Lower lobe of right lung (tissue), 2 donors: ENCODE measurements around the gene PMEL. TPM values are rescaled to one million over a fixed set of nuclear protein-coding genes. Genes with fewer than 3 reads are reported as not detected.
A peak's percentile ranks its signal among the peaks of the same experiment; 100 is the strongest.

ENCODE experiments used
- ATAC-seq, 2 donors: fragments of 200-7000 bp; cut with Tn5 transposase; one replicate each; pipeline ENCODE4 v1.9.1; 2020 to 2022; ENCODE audit warnings: mild to moderate bottlenecking in 2 of 2, moderate library complexity in 2 of 2
- DNase-seq: peaks from one replicate; pipeline ENCODE4 v3.0.0-alpha.2; 2020
- H3K27ac ChIP-seq: fragments of 200-600 bp; one replicate; pipeline ENCODE4 v1.8.0; 2022
- H3K27me3 ChIP-seq: fragments of 200-600 bp; one replicate; pipeline ENCODE4 v1.8.0; 2022; ENCODE audit warnings: low read depth
- H3K36me3 ChIP-seq: fragments of 200-600 bp; one replicate; pipeline ENCODE4 v1.8.0; 2022; ENCODE audit warnings: mild to moderate bottlenecking
- H3K4me1 ChIP-seq: fragments of 200-600 bp; one replicate; pipeline ENCODE4 v1.8.0; 2022
- H3K4me3 ChIP-seq: fragments of 200-600 bp; one replicate; pipeline ENCODE4 v1.8.0; 2022; ENCODE audit warnings: mild to moderate bottlenecking
- H3K9me3 ChIP-seq: fragments of 200-600 bp; one replicate; pipeline ENCODE4 v1.8.0; 2022
- CTCF ChIP-seq: fragments of 200-600 bp; IDR thresholded peaks from one replicate; pipeline ENCODE4 v1.8.0; 2022; ENCODE audit warnings: antibody characterized with exemption, mild to moderate bottlenecking
- intact Hi-C: fragments of 100-400 bp; cut with DNase I; formaldehyde crosslinking; loops from one replicate; pipeline ENCODE4 v1.11.0; 2022
- total RNA-seq: library from RNA; stranded (reverse); fragmentation: NEBNext Ultra II Directional; extraction: Animal tissue kit (Norgen Biotek cat#: 25700); gene quantifications from one replicate; pipeline ENCODE4 v1.2.1, GENCODE V29; 2021
- donor health status: DM: no; HTN: yes; CAD: no; lungs with severe emphysema.

Gene PMEL
- total RNA-seq, 1 donor from 2014 or later: 1.2 TPM

GRCh38 chr12:55931780-55932550 lies 33.9 kb downstream of the PMEL start:
- peaks cover 57% of the 10 kb centered on the region for H3K4me1 ChIP-seq

GRCh38 chr12:55931317-55931779 lies 34.5 kb downstream of the PMEL start:
- TF ChIP-seq CTCF: no peak
- intact Hi-C loops: loop anchor here (10.0 kb wide), 1 partner anchor 187 kb away; the partner anchor contains the start of gene GDF11
- ATAC-seq: no peak
- DNase-seq: no peak
- Histone ChIP-seq H3K36me3 (no peaks in the 10 kb centered on the region), H3K4me1 (peaks cover 59% of the 10 kb centered on the region), H3K4me3 (peak overlapping the region; percentile 75), H3K27me3 (no peaks in the 10 kb centered on the region), H3K27ac (peak overlapping the region; percentile 84), H3K9me3 (no peaks in the 10 kb centered on the region)

More at GRCh38 chr12:55931780-55932550, 33.9 kb downstream of the PMEL start:
- H3K27me3 ChIP-seq: no peaks in the 10 kb centered on the region
- no peak for TF ChIP-seq CTCF
- intact Hi-C loops: loop anchor here (10.0 kb wide), 1 partner anchor 187 kb away; the partner anchor contains the start of gene GDF11
- H3K36me3 ChIP-seq: no peaks in the 10 kb centered on the region
- H3K27ac ChIP-seq: peak overlapping the region; percentile 84
- DNase-seq (peak; percentile 74), ATAC-seq (peak; percentile 54)
- no peaks in the 10 kb centered on the region for H3K9me3 ChIP-seq
- peak overlapping the region; percentile 75 for H3K4me3 ChIP-seq

DNA sequence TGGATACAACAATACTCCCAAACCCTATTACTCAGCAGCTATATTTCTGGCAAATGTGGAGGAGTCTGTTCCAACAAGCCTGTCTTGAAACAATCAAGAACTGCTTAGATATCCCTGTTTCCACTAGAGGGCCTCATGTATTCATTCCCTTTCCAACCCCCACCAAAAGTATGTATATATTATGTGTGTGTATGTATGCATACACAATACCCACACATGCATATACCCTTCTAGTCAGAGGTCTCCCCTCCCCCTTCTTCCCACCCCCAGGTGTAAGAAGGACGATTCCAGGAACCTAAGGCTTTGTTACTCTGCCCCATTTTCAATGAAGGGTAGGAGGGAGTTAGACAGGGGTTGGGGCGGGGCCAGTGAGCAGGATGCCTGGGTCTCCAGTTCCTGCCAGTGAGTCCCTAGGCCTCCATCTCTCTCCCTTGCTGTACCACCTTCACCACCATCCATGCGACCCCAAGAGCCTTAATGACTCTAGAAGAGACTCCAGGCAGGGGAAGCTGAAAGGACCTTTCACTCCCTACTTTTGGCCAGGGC lies 35.0 kb downstream of the PMEL start, which contains the start of gene DGKA:
Gene DGKA, plus strand, starts transcription at position 392 of the 546 bp plus-strand sequence. CDS start 5,342 bp downstream, outside the sequence.
- peak; percentile 55 for DNase-seq
- Histone ChIP-seq H3K4me3 (peak within 1 kb of the TSS; percentile 75), H3K27me3 (no peaks in the 10 kb centered on the region), H3K36me3 (no peaks in the 10 kb centered on the region), H3K27ac (peak within 1 kb of the TSS; percentile 84), H3K9me3 (no peaks in the 10 kb centered on the region), H3K4me1 (peaks cover 65% of the 10 kb centered on the region)
- TF ChIP-seq CTCF: peak; percentile 47
- ATAC-seq: no peak
- intact Hi-C loops: loop anchor here (10.0 kb wide), 1 partner anchor 186 kb away; the partner anchor contains the start of gene GDF11

DNA sequence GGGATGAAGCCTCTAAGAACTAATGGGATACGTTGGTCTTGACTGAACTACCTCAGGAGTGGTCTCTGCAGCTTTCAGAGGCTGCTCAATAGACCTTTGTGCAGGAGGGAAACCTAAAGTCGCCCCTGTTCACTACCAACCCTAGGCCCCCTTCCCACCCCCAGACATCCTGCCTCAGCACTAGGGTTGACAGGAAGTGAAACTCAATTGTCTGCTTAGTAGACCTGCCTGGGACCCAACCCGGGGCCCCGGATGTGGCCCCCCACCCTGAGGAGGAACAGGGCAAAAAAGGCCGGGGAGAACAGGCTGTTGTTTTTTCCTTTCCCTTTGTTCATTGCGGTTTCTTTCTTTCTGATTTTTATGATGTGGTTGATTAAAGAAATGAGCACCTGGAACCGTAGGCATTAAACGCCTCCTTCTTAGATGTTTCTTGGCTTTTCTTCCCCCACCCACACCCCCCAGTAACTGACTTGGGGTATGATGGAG lies 36.5 kb downstream of the PMEL start:
- intact Hi-C loops: no loop called here
- H3K36me3 ChIP-seq: peaks cover 8% of the 10 kb centered on the region
- H3K9me3 ChIP-seq: no peaks in the 10 kb centered on the region
- ATAC-seq: no peak
- H3K27ac ChIP-seq: peak overlapping the region; percentile 98
- H3K4me3 ChIP-seq: no peak overlapping the region
- no peak for TF ChIP-seq CTCF
- DNase-seq: no peak
- peaks cover 67% of the 10 kb centered on the region for H3K4me1 ChIP-seq
- H3K27me3 ChIP-seq: no peaks in the 10 kb centered on the region

DNA sequence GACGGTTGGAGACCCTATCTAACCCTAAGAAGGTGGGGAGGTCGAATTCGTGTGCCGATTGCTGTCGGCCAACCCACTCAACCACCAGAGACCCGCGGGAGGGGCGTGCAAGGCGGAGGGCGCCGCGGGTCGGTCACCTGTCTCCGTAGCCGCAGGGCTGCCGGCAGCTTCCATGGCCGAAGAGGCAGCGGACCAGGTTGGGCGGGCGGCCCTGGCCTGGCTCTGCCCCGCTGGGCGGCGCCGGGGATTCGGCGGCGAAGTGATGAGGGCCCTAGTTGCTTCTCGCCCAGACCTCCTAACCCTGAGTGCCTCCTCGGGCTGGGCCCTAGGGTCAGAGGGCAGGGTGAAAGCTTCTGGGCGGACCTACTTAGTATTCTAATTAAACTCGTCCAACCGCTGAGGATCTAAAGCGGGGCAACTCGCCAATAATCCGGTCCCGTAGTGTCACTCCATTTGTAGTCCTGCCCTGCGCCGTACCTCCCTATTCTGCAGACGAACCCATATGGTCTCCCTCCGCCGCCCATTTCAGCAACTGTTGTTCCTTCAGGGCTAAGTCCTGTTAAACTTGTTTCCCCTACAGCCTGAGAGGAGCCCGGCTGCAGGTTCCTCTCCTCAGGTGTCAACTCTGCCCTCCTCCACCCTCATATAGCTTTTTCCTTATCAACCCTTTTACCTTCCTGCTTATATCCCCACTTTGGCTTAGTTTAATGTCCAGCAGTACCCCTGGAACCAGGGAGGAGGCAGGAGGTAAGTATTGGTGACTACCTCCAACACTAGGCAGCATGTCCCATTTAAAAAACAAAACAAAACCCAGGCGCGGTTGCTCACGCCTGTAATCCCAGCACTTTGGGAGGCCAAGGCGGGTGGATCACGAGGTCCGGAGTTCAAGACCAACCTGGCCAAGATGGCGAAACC lies 38.0 kb downstream of the PMEL start, which contains the start of gene PYM1:
Gene PYM1, minus strand, starts transcription at position 307 of the 915 bp plus-strand sequence. Its CDS starts 133 bp downstream, at position 174.
- H3K4me3 ChIP-seq: peak within 1 kb of the TSS; percentile 86
- no peak for TF ChIP-seq CTCF
- H3K36me3 ChIP-seq: peaks cover 15% of the 10 kb centered on the region
- intact Hi-C loops: no loop called here
- peak within 1 kb of the TSS; percentile 98 for H3K27ac ChIP-seq
- H3K27me3 ChIP-seq: no peaks in the 10 kb centered on the region
- ATAC-seq: peak; percentile 83 to 85
- H3K4me1 ChIP-seq: peaks cover 55% of the 10 kb centered on the region
- peak; percentile 91 for DNase-seq
- no peaks in the 10 kb centered on the region for H3K9me3 ChIP-seq
